ENCODE data around the gene PRKCA.

GRCh38 chr17:66480802-66481201 lies 178.4 kb downstream of the PRKCA start:
- no peak for TF ChIP-seq YY1 (IDR thresholded peaks at IDR 0.05; ENCODE audit: insufficient read depth, insufficient read length)
- TF ChIP-seq ZNF274 (IDR thresholded peaks at IDR 0.05; ENCODE audit: low read depth, low read length): no peak
- TF ChIP-seq SUZ12 (IDR thresholded peaks at IDR 0.05; ENCODE audit: extremely low read depth, insufficient read depth, insufficient read length): no peak

Data from NT2/D1 (cell line).